GM23338 (cell line): ENCODE measurements around the gene SSH2. TPM values are rescaled to one million over a fixed set of nuclear protein-coding genes. Genes with fewer than 3 reads are reported as not detected.

Experiments
- ATAC-seq: fragments of 200-7000 bp; cut with Tn5 transposase; 3 replicates; pipeline ENCODE4 v1.9.1; 2020
- DNase-seq: peaks from one replicate; pipeline ENCODE4 v3.0.0-alpha.2; 2015; ENCODE audit warnings: low spot score
- H2AFZ ChIP-seq: fragments of 200-600 bp; sonication (generic); 2 replicates; pipeline ENCODE4 v1.8.0; 2016; ENCODE audit warnings: antibody characterized with exemption, mild to moderate bottlenecking, moderate library complexity
- H3F3A ChIP-seq: fragments of 200-600 bp; sonication (generic); replicated peaks from 2 replicates; pipeline ENCODE4 v1.8.0; 2017; ENCODE audit warnings: antibody characterized with exemption, mixed run types, low read depth
- H3K27ac ChIP-seq: fragments of 200-600 bp; sonication (generic); 2 replicates; pipeline ENCODE4 v1.6.1; 2016; ENCODE audit warnings: low read depth
- H3K27me3 ChIP-seq: fragments of 200-600 bp; sonication (generic); 2 replicates; pipeline ENCODE4 v1.8.0; 2016; ENCODE audit warnings: mild to moderate bottlenecking, mixed run types, moderate library complexity; ENCODE audit not compliant: insufficient read depth
- H3K36me3 ChIP-seq: fragments of 200-600 bp; sonication (generic); 2 replicates; pipeline ENCODE4 v1.8.0; 2016; ENCODE audit warnings: mild to moderate bottlenecking; ENCODE audit not compliant: insufficient read depth
- H3K4me1 ChIP-seq: fragments of 200-600 bp; sonication (generic); 2 replicates; pipeline ENCODE4 v1.8.0; 2016; ENCODE audit warnings: mild to moderate bottlenecking, moderate library complexity; ENCODE audit not compliant: insufficient read depth
- H3K4me2 ChIP-seq: fragments of 200-600 bp; sonication (generic); 2 replicates; pipeline ENCODE4 v1.7.1; 2017; ENCODE audit warnings: mixed run types
- H3K4me3 ChIP-seq: fragments of 200-600 bp; sonication (generic); 2 replicates; pipeline ENCODE4 v1.6.1; 2016; ENCODE audit warnings: mixed run types
- H3K79me2 ChIP-seq: fragments of 200-600 bp; sonication (generic); replicated peaks from 2 replicates; pipeline ENCODE4 v1.8.0; 2017; ENCODE audit warnings: mild to moderate bottlenecking; ENCODE audit not compliant: insufficient read depth
- H3K9me2 ChIP-seq: fragments of 200-600 bp; sonication (generic); 2 replicates; pipeline ENCODE4 v1.8.0; 2017; ENCODE audit not compliant: insufficient read depth
- H4K20me1 ChIP-seq: fragments of 200-600 bp; sonication (generic); replicated peaks from 2 replicates; pipeline ENCODE4 v1.8.0; 2017; ENCODE audit warnings: mild to moderate bottlenecking; ENCODE audit not compliant: insufficient read depth
- H3K27ac Mint-ChIP-seq: 2 replicates; pipeline ENCODE4 v1.8.0; 2020; ENCODE audit warnings: inconsistent platforms, mild to moderate bottlenecking, moderate library complexity, mixed read lengths
- H3K27me3 Mint-ChIP-seq: 3 replicates; pipeline ENCODE4 v1.8.0; 2022; ENCODE audit warnings: low read depth, mild to moderate bottlenecking, moderate library complexity, mixed read lengths, inconsistent platforms; ENCODE audit not compliant: insufficient read depth, poor library complexity
- H3K36me3 Mint-ChIP-seq: 3 replicates; pipeline ENCODE4 v1.8.0; 2021; ENCODE audit warnings: low read depth, mild to moderate bottlenecking, inconsistent platforms, moderate library complexity, mixed read lengths
- H3K4me1 Mint-ChIP-seq: 3 replicates; pipeline ENCODE4 v1.8.0; 2020; ENCODE audit warnings: mild to moderate bottlenecking, inconsistent platforms, mixed read lengths
- H3K4me3 Mint-ChIP-seq: 3 replicates; pipeline ENCODE4 v1.8.0; 2021; ENCODE audit warnings: moderate library complexity, mild to moderate bottlenecking, inconsistent platforms, mixed read lengths
- H3K9me3 Mint-ChIP-seq: 3 replicates; pipeline ENCODE4 v1.8.0; 2020; ENCODE audit warnings: moderate library complexity, mild to moderate bottlenecking, inconsistent platforms, mixed read lengths
- ETS1 ChIP-seq: IDR thresholded peaks from 2 replicates; pipeline ENCODE4 v1.6.1; 2016; ENCODE audit warnings: antibody characterized with exemption
- EZH2 ChIP-seq: fragments of 200-600 bp; sonication (generic); IDR thresholded peaks from one replicate; pipeline ENCODE4 v1.8.0; 2017; ENCODE audit warnings: antibody characterized with exemption, mild to moderate bottlenecking, low read depth; ENCODE audit not compliant: unreplicated experiment
- EZH2phosphoT487 ChIP-seq: fragments of 200-600 bp; sonication (generic); IDR thresholded peaks from one replicate; pipeline ENCODE4 v1.8.1; 2018; ENCODE audit warnings: antibody characterized with exemption; ENCODE audit not compliant: unreplicated experiment
- NANOG ChIP-seq: IDR thresholded peaks from 2 replicates; pipeline ENCODE4 v1.6.1; 2016; ENCODE audit warnings: antibody characterized with exemption, borderline replicate concordance
- POLR2AphosphoS5 ChIP-seq: IDR thresholded peaks from 2 replicates; pipeline ENCODE4 v1.6.1; 2016; ENCODE audit warnings: antibody characterized with exemption, low read depth
- STAT1 ChIP-seq: IDR thresholded peaks from one replicate; pipeline ENCODE4 v1.6.1; 2016; ENCODE audit warnings: antibody characterized with exemption; ENCODE audit not compliant: unreplicated experiment
- ZNF114 ChIP-seq: fragments of 250-450 bp; sonication (Bioruptor Pico); IDR thresholded peaks from 2 replicates; pipeline ENCODE4 v1.5.0; 2020; ENCODE audit warnings: mild to moderate bottlenecking, moderate library complexity
- polyA plus RNA-seq: library from polyadenylated mRNA; unstranded; fragments of >200 nt; fragmentation: Nextera tagmentation; extraction: Ambion mirVana; gene quantifications from 2 replicates; pipeline ENCODE4 v1.2.1, GENCODE V29; 2016
- total RNA-seq: library from RNA; depleted of rRNA; stranded (reverse); fragments of >200 nt; shearing (Covaris generic); gene quantifications from 2 replicates; pipeline ENCODE4 v1.2.3, GENCODE V29; 2014
- TF ChIP-seq, protein P1 (sequence below): fragments of 250-450 bp; sonication (Bioruptor Pico); IDR thresholded peaks from 2 replicates; pipeline ENCODE4 v1.5.0; 2020; ENCODE audit warnings: mild to moderate bottlenecking, moderate library complexity

SSH2 gene
- total and polyA plus RNA-seq, 2 experiments from 2014 or later = 9.9 to 12.1 TPM

DNA sequence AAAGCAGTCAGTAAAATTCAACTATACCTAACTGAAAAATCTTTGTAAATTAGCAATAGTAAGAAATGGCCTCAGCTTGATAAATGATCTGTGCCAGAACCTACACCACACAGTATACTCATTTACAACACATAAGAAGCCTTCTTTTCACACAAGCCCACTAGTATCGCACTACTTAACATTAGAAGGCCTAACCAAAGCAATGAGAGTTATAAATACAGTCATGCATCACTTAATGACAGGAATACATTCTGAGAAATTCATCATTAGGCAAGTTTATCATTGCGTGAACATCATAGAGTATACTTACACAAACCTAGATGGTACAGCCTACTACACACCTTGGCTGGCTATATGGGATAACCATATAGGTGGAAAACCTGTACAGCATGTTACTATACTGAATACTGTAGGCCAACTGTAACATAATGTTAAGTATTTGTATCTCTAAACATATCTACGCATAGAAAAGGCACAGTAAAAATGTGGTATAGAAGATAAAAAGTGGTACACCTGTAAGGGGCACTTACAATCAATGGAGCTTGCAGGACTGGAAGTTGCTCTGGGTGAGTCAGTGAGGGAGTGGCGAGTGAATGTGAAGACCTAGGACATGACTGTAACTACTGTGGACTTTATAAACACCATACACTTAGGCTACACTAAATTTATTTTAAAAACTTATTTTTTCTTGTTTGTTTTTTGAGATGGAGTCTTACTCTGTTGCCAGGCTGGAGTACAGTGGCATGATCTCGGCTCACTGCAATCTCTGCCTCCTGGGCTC, 180.8 kb downstream of the SSH2 start (continued):
- TF ChIP-seq, protein P1, sequence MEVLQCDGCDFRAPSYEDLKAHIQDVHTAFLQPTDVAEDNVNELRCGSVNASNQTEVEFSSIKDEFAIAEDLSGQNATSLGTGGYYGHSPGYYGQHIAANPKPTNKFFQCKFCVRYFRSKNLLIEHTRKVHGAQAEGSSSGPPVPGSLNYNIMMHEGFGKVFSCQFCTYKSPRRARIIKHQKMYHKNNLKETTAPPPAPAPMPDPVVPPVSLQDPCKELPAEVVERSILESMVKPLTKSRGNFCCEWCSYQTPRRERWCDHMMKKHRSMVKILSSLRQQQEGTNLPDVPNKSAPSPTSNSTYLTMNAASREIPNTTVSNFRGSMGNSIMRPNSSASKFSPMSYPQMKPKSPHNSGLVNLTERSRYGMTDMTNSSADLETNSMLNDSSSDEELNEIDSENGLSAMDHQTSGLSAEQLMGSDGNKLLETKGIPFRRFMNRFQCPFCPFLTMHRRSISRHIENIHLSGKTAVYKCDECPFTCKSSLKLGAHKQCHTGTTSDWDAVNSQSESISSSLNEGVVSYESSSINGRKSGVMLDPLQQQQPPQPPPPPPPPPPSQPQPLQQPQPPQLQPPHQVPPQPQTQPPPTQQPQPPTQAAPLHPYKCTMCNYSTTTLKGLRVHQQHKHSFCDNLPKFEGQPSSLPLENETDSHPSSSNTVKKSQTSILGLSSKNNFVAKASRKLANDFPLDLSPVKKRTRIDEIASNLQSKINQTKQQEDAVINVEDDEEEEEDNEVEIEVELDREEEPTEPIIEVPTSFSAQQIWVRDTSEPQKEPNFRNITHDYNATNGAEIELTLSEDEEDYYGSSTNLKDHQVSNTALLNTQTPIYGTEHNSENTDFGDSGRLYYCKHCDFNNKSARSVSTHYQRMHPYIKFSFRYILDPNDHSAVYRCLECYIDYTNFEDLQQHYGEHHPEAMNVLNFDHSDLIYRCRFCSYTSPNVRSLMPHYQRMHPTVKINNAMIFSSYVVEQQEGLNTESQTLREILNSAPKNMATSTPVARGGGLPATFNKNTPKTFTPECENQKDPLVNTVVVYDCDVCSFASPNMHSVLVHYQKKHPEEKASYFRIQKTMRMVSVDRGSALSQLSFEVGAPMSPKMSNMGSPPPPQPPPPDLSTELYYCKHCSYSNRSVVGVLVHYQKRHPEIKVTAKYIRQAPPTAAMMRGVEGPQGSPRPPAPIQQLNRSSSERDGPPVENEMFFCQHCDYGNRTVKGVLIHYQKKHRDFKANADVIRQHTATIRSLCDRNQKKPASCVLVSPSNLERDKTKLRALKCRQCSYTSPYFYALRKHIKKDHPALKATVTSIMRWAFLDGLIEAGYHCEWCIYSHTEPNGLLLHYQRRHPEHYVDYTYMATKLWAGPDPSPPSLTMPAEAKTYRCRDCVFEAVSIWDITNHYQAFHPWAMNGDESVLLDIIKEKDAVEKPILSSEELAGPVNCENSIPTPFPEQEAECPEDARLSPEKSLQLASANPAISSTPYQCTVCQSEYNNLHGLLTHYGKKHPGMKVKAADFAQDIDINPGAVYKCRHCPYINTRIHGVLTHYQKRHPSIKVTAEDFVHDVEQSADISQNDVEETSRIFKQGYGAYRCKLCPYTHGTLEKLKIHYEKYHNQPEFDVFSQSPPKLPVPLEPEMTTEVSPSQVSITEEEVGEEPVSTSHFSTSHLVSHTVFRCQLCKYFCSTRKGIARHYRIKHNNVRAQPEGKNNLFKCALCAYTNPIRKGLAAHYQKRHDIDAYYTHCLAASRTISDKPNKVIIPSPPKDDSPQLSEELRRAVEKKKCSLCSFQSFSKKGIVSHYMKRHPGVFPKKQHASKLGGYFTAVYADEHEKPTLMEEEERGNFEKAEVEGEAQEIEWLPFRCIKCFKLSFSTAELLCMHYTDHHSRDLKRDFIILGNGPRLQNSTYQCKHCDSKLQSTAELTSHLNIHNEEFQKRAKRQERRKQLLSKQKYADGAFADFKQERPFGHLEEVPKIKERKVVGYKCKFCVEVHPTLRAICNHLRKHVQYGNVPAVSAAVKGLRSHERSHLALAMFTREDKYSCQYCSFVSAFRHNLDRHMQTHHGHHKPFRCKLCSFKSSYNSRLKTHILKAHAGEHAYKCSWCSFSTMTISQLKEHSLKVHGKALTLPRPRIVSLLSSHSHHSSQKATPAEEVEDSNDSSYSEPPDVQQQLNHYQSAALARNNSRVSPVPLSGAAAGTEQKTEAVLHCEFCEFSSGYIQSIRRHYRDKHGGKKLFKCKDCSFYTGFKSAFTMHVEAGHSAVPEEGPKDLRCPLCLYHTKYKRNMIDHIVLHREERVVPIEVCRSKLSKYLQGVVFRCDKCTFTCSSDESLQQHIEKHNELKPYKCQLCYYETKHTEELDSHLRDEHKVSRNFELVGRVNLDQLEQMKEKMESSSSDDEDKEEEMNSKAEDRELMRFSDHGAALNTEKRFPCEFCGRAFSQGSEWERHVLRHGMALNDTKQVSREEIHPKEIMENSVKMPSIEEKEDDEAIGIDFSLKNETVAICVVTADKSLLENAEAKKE (CRISPR knock-in tag) = no peak
- no peak for TF ChIP-seq NANOG
- no peak for TF ChIP-seq POLR2AphosphoS5
- TF ChIP-seq STAT1 = no peak
- TF ChIP-seq ZNF114 (CRISPR knock-in tag) = no peak

- no peak for DNase-seq
- no peaks in the 10 kb centered on the region for H3K27me3 ChIP-seq
- H4K20me1 ChIP-seq = no peaks in the 10 kb centered on the region
- Mint-ChIP-seq H3K4me3 (no peak overlapping the region), H3K4me1 (peaks cover 11% of the 10 kb centered on the region; the same call in 2 of the 3 replicates), H3K36me3 (no peaks in the 10 kb centered on the region), H3K27ac (no peak overlapping the region), H3K27me3 (no peaks in the 10 kb centered on the region), H3K9me3 (no peaks in the 10 kb centered on the region)
- no peak overlapping the region for H3K27ac ChIP-seq
- no peaks in the 10 kb centered on the region for H3K36me3 ChIP-seq
- H3K4me2 ChIP-seq = no peak overlapping the region
- no peaks in the 10 kb centered on the region for H3K4me1 ChIP-seq
- no peak overlapping the region for H2AFZ ChIP-seq
- no peaks in the 10 kb centered on the region for H3F3A ChIP-seq
- no peak for ATAC-seq
- H3K79me2 ChIP-seq = no peaks in the 10 kb centered on the region
- no peak overlapping the region for H3K4me3 ChIP-seq
- H3K9me2 ChIP-seq = no peaks in the 10 kb centered on the region
- TF ChIP-seq ZNF114 (CRISPR knock-in tag) = no peak
- no peak for TF ChIP-seq EZH2
- no peak for TF ChIP-seq POLR2AphosphoS5
- TF ChIP-seq EZH2phosphoT487 = no peak
- no peak for TF ChIP-seq NANOG
- no peak for TF ChIP-seq ETS1
- TF ChIP-seq, protein P1 (CRISPR knock-in tag) = no peak
Measured at GRCh38 chr17:29748400-29748799, 181.6 kb downstream of the SSH2 start.
